Right lobe of liver (tissue), 6 donors: Measurements from ENCODE around the gene TMEM222. TPM values are rescaled to one million over a fixed set of nuclear protein-coding genes. Genes with fewer than 3 reads are reported as not detected.
"Not testable (repeated sequence)": the region's sequence is repeated elsewhere in the genome, so short reads cannot be mapped to it uniquely, and the experiment has no call there.

Source experiments
- ATAC-seq, 4 donors: fragments of 200-7000 bp; cut with Tn5 transposase; one replicate each; pipeline ENCODE4 v1.9.1; 2020; ENCODE audit warnings: mild to moderate bottlenecking in 4 of 4, moderate library complexity in 4 of 4
- DNase-seq, 3 donors: peaks; one replicate each; pipeline ENCODE4 v3.0.0-alpha.2; 2020
- H3K27ac ChIP-seq, 3 donors: fragments of 200-600 bp; one replicate each; pipeline ENCODE4 v1.8.0; 2022
- H3K27me3 ChIP-seq, 2 donors: fragments of 200-600 bp; one replicate each; pipeline ENCODE4 v1.8.0; 2022
- H3K36me3 ChIP-seq, 4 donors: fragments of 200-600 bp; sonication (generic) in 1 of 4; one replicate each; pipeline versions ENCODE4 v1.5.1 to v1.8.0; 2017 to 2022; ENCODE audit warnings: control low read depth in 1 of 4
- H3K4me1 ChIP-seq, 4 donors: fragments of 200-600 bp; sonication (generic) in 1 of 4; one replicate each; pipeline versions ENCODE4 v1.5.1 to v1.8.0; 2017 to 2022; ENCODE audit warnings: control low read depth in 1 of 4
- H3K4me3 ChIP-seq, 3 donors: fragments of 200-600 bp; one replicate each; pipeline ENCODE4 v1.8.0; 2022
- H3K9me3 ChIP-seq, 4 donors: fragments of 200-600 bp; sonication (generic) in 1 of 4; one replicate each; pipeline versions ENCODE4 v1.5.1 to v1.8.0; 2017 to 2022; ENCODE audit warnings: control low read depth in 1 of 4
- CTCF ChIP-seq, 4 donors: fragments of 200-600 bp in 3 of 4; fragments of 450-650 bp in 1 of 4; IDR thresholded peaks; one replicate each; pipeline versions ENCODE4 v1.5.1 to v1.8.0; 2016 to 2022; ENCODE audit warnings: antibody characterized with exemption in 4 of 4, mild to moderate bottlenecking in 2 of 4
- POLR2A ChIP-seq: fragments of 450-650 bp; IDR thresholded peaks from one replicate; pipeline ENCODE4 v1.6.1; 2017; ENCODE audit warnings: antibody characterized with exemption, mild to moderate bottlenecking
- WGBS: methylation state at CpG from one replicate; pipeline ENCODE4 v1.1.6; 2018; ENCODE audit warnings: low coverage, low lambda C conversion rate; ENCODE audit not compliant: insufficient coverage; ENCODE audit errors: missing lambda C conversion rate; 5-methylcytosine and 5-hydroxymethylcytosine counted together
- intact Hi-C, 2 donors: fragments of 100-400 bp; cut with DNase I; formaldehyde crosslinking; loops; one replicate each; pipeline versions ENCODE4 v1.11.2 to v1.14.1; 2022
- total RNA-seq, 6 experiments: library from RNA; depleted of rRNA in 2 of 6; stranded (reverse); fragments of >200 nt in 2 of 6; fragmentation: NEBNext Ultra II Directional in 3 of 6; extraction: Animal tissue kit (Norgen Biotek cat#: 25700) in 3 of 6; gene quantifications; one replicate each; pipeline versions ENCODE4 v1.1.0 to v1.2.4, GENCODE V29; 2016 to 2023
- donor health status: DM: no; HTN: yes; CAD: no.
- donor health status: DM: no; HTN: no; CAD: no.
- donor health status: DM: no; HTN: no; CAD: no.
- donor health status: DM: no; HTN: yes; CAD: no.
- donor health status: DM: no; HTN: yes; CAD: no.

TMEM222 gene
- total RNA-seq, 6 experiments from 2014 or later, result 15.1 to 22.6 (median 19.1) TPM

GRCh38 chr1:27285274-27285660, 36.7 kb upstream of the TMEM222 start:
- Histone ChIP-seq H3K27me3 (no peaks in the 10 kb centered on the region), H3K4me3 (no peak overlapping the region), H3K4me1 (no peaks in the 10 kb centered on the region), H3K36me3 (peaks cover 0 to 16% (median 10%) of the 10 kb centered on the region in 4 donors), H3K9me3 (no peaks in the 10 kb centered on the region), H3K27ac (no peak overlapping the region)
- 66% methylated on average over 2 of the region's 2 CpGs for WGBS
- TF ChIP-seq CTCF (IDR thresholded peaks at IDR 0.05) (no peak), POLR2A (no peak)
- DNase-seq, result no peak
- intact Hi-C loops, result loop anchor here in 1 of 2 donors (5.0 kb wide), 1 partner anchor 183 kb away; no protein-coding TSS in a partner anchor
- ATAC-seq, result no peak

GRCh38 chr1:27285821-27286220, 36.1 kb upstream of the TMEM222 start:
- not testable (repeated sequence) for H3K27me3 ChIP-seq, H3K27ac ChIP-seq, DNase-seq, H3K4me1 ChIP-seq, ATAC-seq, H3K4me3 ChIP-seq, H3K9me3 ChIP-seq
- 98% methylated on average over 3 of the region's 7 CpGs for WGBS
- peaks cover 0 to 16% (median 10%) of the 10 kb centered on the region in 4 donors for H3K36me3 ChIP-seq
- intact Hi-C loops, result loop anchor here in 1 of 2 donors (5.0 kb wide), 1 partner anchor 184 kb away; no protein-coding TSS in a partner anchor

DNA sequence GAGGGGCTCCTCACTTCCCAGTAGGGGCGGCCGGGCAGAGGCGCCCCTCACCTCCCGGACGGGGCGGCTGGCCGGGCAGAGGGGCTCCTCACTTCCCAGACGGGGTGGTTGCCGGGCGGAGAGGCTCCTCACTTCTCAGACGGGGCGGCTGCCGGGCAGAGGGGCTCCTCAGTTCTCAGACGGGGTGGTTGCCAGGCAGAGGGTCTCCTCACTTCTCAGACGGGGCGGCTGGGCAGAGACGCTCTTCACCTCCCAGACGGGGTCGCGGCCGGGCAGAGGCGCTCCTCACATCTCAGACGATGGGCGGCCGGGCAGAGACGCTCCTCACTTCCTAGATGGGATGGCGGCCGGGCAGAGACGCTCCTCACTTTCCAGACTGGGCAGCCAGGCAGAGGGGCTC, 32.8 kb upstream of the TMEM222 start:
- intact Hi-C loops, result loop anchor here in 1 of 2 donors (5.0 kb wide), 1 partner anchor 187 kb away; no protein-coding TSS in a partner anchor
- ATAC-seq, H3K9me3 ChIP-seq, DNase-seq, H3K4me1 ChIP-seq, H3K27ac ChIP-seq, H3K27me3 ChIP-seq, H3K4me3 ChIP-seq: not testable (repeated sequence)
- 100% methylated on average over 3 of the region's 29 CpGs for WGBS
- H3K36me3 ChIP-seq, result peaks cover 1 to 23% (median 13%) of the 10 kb centered on the region in 4 donors

- Histone ChIP-seq H3K27me3 (no peaks in the 10 kb centered on the region), H3K9me3 (no peaks in the 10 kb centered on the region), H3K36me3 (peaks cover 5 to 34% (median 17%) of the 10 kb centered on the region in 4 donors), H3K27ac (no peak overlapping the region), H3K4me3 (no peak overlapping the region), H3K4me1 (no peaks in the 10 kb centered on the region)
- TF ChIP-seq POLR2A (no peak), CTCF (IDR thresholded peaks at IDR 0.05) (no peak)
- DNase-seq (no peak), ATAC-seq (no peak)
- WGBS, result 86% methylated on average over 3 of the region's 3 CpGs
- intact Hi-C loops, result loop anchor here in 1 of 2 donors (10.0 kb wide), 1 partner anchor 96 kb away; no protein-coding TSS in a partner anchor
Observed at GRCh38 chr1:27290581-27290980, 31.4 kb upstream of the TMEM222 start.

- H3K27me3 ChIP-seq, result no peaks in the 10 kb centered on the region
- intact Hi-C loops, result loop anchor here in 1 of 2 donors (10.0 kb wide), 1 partner anchor 97 kb away; no protein-coding TSS in a partner anchor
- no peak for TF ChIP-seq CTCF (IDR thresholded peaks at IDR 0.05)
- TF ChIP-seq POLR2A, result no peak
- ATAC-seq (no peak), DNase-seq (peak in 1 of 3 donors; percentile 28)
- H3K4me3 ChIP-seq, result no peak overlapping the region
- H3K4me1 ChIP-seq, result no peaks in the 10 kb centered on the region
- H3K9me3 ChIP-seq, result no peaks in the 10 kb centered on the region
- peaks cover 5 to 35% (median 16%) of the 10 kb centered on the region in 4 donors for H3K36me3 ChIP-seq
- H3K27ac ChIP-seq, result no peak overlapping the region
- 75% methylated on average over 4 of the region's 5 CpGs for WGBS
Observed at GRCh38 chr1:27292106-27292505, 29.9 kb upstream of the TMEM222 start.
